GM21367 (cell line): ENCODE data around the gene CEP164.
"Not testable (repeated sequence)": the region's sequence is repeated elsewhere in the genome, so short reads cannot be mapped to it uniquely, and the experiment has no call there.

ENCODE experiments used
- ATAC-seq: cut with Tn5 transposase; IDR thresholded peaks from one replicate; pipeline ENCODE4 v1.9.1; 2021; ENCODE audit not compliant: unreplicated experiment

CEP164 gene

DNA sequence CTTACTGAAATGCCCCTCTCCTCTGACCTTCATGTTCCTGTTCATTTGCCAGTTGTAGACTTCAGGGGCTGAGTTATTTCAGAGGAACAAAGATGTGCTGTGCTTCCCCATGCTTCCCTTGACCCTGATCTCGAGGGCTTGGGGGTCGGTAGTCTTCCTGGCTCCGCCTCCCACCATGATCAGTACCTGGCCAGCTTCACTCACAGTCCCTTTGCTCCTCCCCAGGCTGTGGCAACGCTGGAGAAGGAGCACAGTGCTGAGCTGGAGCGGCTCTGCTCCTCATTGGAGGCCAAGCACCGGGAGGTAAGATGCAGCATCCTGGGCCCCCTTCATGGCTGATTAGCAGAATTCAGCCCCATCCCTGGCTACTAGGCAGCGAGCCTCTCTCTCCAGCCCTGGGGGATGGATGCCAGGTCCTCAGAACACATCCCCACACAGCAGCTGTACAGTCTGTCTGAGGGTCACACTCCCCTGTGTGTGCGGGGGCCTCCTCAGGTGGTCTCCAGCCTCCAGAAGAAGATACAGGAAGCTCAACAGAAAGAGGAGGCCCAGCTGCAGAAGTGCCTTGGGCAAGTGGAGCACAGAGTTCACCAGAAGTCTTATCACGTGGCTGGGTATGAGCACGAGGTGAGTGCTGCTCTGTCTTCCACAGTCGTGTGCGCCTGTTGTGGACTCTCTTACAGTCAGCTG, 64.5 kb downstream of the CEP164 start:
- no peak for ATAC-seq

DNA sequence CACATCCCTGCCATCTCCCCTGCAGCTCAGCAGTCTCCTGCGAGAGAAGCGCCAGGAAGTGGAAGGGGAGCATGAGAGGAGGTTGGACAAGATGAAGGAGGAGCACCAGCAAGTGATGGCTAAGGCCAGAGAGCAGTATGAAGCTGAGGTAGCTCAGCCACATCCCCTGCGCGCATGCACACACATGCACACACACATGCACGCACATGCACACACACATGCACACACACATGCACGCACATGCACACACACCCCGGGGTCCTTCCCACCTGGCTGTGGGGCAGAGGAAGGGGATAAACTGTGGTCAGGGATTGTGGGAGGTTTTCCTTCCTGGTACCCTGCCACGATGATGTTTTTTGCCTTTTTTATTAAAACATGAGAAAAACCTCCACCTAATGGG, 65.3 kb downstream of the CEP164 start:
- ATAC-seq = no peak

DNA sequence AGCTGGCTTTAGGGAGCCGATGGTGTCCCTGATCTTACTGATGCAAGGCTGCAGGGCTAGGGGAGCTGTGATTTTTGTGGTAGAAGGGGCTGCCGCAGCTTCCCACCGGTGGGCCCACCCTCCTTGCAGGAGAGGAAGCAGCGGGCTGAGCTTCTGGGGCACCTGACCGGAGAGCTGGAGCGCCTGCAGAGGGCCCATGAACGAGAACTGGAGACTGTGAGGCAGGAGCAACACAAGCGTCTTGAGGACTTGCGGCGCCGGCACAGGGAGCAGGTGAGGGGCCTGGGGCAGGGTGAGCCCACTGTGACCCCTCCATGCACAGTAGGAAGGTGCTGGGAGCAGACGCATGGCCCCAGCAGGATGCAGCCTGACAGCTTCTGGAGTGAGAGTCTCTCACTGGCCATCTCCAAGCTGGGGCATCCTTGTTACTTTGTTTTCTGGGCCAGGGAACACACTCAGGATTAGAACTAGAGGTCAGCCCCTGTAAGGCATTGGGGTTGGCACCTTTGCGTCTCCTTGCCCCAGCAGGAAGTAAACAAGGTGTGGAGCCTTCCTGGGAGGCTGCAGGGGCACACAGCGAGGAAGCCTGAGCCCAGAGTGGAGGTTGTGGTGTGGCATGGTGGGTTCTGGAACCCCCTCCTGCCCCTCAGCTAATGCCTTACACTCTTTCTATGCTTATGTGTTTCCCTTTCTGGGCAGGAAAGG, 66.7 kb downstream of the CEP164 start:
- ATAC-seq = no peak

- no peak for ATAC-seq
Measured at GRCh38 chr11:117395476-117395875, 67.8 kb downstream of the CEP164 start.

DNA sequence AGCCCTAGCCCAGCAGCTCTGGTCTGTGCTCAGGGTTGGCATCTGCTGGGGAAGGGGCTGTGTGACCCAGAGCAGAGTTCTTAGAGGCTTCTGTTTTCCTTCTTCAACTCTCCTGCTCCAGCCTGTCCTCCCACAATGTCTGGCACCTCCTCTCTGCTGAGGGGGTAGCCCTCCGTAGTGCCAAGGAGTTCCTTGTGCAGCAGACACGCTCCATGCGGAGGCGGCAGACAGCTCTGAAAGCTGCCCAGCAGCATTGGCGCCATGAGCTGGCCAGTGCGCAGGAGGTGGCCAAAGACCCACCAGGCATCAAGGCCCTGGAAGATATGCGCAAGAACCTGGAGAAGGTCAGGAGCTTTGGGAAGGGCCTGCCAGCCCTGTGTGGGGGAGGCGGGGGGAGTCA, 69.3 kb downstream of the CEP164 start:
- ATAC-seq = no peak

GRCh38 chr11:117398618-117399017, 71.0 kb downstream of the CEP164 start:
- not testable (repeated sequence) for ATAC-seq

- ATAC-seq = not testable (repeated sequence)
Measured at GRCh38 chr11:117399100-117399840, 71.6 kb downstream of the CEP164 start.

DNA sequence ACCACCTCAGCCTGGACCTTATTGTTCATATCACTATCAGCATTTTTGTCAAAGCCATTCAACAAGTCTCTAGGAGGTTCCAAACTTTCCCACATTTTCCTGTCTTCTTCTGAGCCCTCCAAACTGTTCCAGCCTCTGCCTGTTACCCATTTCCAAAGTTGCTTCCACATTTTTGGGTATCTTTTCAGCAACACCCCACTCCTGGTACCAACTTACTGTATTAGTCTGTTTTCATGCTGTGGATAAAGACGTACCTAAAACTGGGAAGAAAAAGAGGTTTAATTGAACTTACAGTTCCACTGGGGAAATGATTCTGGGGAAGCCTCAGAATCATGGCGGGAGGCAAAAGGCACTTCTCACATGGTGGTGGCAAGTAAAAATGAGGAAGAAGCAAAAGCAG, 78.2 kb downstream of the CEP164 start:
- not testable (repeated sequence) for ATAC-seq

- no peak for ATAC-seq
Measured at GRCh38 chr11:117407016-117407415, 79.4 kb downstream of the CEP164 start.

- no peak for ATAC-seq
Measured at GRCh38 chr11:117408356-117408755, 80.7 kb downstream of the CEP164 start.

- no peak for ATAC-seq
Measured at GRCh38 chr11:117409511-117409910, 81.9 kb downstream of the CEP164 start.

DNA sequence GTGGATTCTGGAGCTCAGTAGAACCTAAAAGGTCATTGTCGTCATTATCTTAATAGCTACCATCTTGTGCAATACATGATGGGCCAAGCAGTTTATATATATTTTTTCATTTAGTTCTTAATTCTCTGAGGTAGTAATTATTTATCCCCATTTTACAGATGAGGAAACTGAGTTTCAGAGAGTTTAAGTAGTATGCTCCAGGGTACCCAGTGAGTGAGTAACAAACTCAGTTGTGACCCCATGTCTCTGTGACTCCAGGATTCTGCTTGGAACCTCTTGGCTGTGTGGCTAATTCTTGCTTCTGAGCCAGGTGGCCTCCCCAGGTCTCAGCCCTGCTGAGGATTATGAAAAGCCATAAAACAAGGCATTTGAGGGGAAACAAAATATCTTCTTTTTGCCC, 82.6 kb downstream of the CEP164 start:
- ATAC-seq = no peak

DNA sequence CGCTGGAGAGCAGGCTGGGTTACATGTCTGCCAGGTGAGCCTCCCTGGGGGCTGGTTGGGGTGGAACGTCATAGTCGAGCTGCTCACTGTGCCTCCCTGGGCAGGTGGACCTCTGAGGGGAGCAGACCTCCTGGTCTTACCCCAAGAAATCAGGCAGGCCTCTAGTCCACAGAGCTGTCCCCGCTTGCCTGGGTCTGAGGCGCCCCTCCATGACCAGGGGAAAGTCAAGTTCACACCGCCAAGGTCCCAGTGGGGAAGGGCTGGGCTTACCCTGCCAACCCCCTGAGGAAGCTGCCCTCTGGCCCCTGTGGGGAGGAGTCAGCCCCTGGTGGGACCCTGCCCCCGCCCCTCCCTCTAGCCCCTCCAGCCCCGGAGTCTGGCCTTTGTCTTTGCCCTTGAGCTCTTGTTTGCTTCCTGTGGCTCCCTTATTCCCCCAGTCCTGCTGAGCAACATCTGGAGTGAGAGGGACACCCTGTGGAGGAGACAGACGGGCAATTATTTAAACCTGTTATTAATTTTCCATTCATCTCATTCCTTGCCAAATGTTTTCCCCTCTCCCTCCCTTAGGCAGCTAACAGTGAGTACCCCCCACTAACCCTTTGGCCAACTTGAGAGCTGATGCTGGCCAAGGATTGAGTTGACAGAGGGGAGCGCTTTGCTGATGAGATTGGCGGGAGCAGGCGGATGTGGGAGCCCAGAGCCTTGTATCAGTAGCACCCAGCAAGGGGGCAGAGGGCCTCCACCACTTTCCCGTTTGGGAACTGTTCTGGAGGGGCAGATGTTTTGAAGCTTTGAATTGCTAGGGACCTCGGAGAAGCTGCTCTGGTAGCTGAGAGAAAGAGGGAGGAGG, 83.4 kb downstream of the CEP164 start:
- no peak for ATAC-seq

- ATAC-seq = no peak
Measured at GRCh38 chr11:117411736-117412135, 84.1 kb downstream of the CEP164 start.

DNA sequence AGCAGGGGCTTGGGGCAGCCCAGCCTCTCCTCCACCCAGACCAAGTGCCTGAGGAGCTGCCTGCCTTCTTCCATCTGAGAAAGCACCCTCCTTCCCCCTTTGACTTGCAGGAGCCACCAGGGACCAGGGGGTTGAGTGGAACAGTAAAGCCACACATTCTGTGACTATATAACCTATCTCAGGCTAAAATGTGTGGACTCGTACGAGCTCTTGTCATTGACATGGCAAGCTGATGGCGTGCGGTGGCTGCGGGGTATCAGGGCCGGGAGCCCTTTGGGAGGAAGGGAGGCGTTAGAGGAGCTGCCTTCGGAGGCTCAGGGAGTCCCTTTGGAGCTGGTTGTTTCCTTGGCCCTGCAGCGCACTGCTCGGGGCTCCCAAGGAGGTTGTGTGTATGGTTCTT, 84.5 kb downstream of the CEP164 start:
- ATAC-seq = no peak

- ATAC-seq = no peak
Measured at GRCh38 chr11:117412653-117413275, 85.1 kb downstream of the CEP164 start.

DNA sequence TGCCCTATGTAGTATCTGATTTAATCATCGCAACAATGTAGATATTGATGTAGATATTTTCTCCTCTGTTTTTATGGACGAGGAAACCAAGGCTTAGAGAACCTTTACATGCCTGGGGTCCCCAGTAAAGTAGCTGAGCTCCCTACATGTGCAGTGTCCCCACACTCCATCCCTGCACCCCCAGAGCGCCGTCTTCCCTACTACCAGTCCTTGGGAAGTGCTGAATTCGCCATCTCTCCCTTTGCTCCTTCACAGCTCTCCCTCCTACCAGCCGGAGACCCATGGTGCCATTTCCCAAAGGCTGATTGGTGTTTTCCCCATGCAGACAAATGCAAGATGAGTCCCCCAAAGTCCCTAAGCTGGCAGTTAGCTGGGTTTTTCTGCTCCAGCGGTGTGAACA, 86.0 kb downstream of the CEP164 start:
- ATAC-seq = no peak

GRCh38 chr11:117414724-117415123, 87.1 kb downstream of the CEP164 start:
- no peak for ATAC-seq

DNA sequence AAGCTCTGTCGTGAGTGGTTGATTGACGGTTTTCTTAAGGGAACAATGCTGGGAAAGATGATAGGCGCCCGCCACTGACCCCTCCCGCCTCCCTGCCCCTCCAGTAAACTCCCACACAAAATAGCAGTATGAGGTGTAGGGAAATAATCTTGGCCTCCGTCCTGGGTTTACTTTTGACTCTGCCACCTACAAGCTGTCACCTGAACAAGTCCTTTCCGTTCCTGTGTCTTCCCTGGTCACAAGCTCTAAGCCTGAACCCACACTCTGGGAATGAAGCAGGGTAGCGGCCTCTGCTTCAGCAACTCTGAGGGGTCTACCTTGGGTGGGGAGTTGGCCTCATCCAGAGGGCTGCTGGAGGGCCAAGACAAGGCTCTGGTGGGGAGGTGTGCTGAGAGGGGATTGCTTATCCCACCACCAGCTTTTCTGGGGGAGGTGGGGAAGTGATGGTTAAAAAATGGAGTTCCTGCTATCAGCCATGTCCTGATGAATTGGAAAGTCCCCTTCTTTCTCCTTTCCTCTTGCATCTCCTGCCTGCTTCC, 87.8 kb downstream of the CEP164 start:
- no peak for ATAC-seq

DNA sequence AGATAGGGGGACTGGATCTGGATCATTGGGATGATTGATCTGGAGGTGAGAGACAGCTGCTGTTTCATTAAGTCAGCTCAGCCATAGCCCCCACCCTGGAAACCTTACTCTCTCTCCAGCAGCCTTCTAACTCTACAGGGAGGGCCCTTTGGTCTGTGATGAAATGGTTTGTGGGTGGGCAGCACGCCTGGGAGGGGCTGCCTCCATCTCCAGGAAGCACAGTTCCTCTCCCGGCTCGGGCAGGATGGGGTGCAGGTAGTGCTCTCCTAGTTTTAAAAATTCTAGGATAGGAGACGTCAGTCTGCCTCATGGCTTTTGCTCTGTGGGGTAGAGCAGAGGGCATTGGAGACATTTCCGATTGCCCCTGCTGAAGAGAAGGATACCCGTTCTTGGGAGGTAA, 89.7 kb downstream of the CEP164 start:
- no peak for ATAC-seq
